Measurements from ENCODE around the gene GTF2H4. TPM values are rescaled to one million over a fixed set of nuclear protein-coding genes. Genes with fewer than 3 reads are reported as not detected.

Gene GTF2H4
- total RNA-seq, 1 experiment from 2014 or later, result 43.9 TPM

GRCh38 chr6:30883685-30884520 lies 24.1 kb upstream of the GTF2H4 start, which contains the start of gene DDR1:
Gene DDR1, plus strand, starts transcription at chr6:30884519. Its CDS starts 4,211 bp downstream, at chr6:30888730.
- peaks cover 55% of the 10 kb centered on the region for H3K79me2 ChIP-seq (ENCODE audit: low read depth)
- peak within 1 kb of the TSS; percentile 98 for H3K4me3 ChIP-seq
- H3F3A ChIP-seq (ENCODE audit: insufficient read depth, low read depth), result peaks cover 49% of the 10 kb centered on the region
- ChIA-PET POLR2A (ENCODE audit: unreplicated experiment) (interaction anchor here (0.5 to 1.6 kb wide), 15 partner anchors 24 to 671 kb away, joined by 3 to 21 read pairs (median 5); partner anchors contain the start of genes GTF2H4, MRPS18B and TRIM26), CTCF (interaction anchor here (1.1 to 2.2 kb wide), 4 partner anchors 40 to 203 kb away, joined by 3 to 12 read pairs (median 6); no protein-coding TSS in a partner anchor)
- H3K4me1 ChIP-seq (replicated peaks; ENCODE audit: insufficient read depth), result peaks cover 44% of the 10 kb centered on the region
- no peak for TF ChIP-seq EZH2 (IDR thresholded peaks at IDR 0.05; ENCODE audit: low read depth)
- TF ChIP-seq CTCF (conservative IDR thresholded peaks at IDR 0.05), result no peak
- peak; percentile 81 to 85 for DNase-seq
- peak within 1 kb of the TSS; percentile 99 for H3K4me2 ChIP-seq
- H3K27ac ChIP-seq, result peak within 1 kb of the TSS; percentile 94
- H3K36me3 ChIP-seq (ENCODE audit: low read depth), result peaks cover 7% of the 10 kb centered on the region; the same call in 1 of the 2 replicates
- peaks cover 27% of the 10 kb centered on the region for H4K20me1 ChIP-seq (ENCODE audit: insufficient read depth)
- H2AFZ ChIP-seq, result peak within 1 kb of the TSS; percentile 48; the same call in 1 of the 2 replicates
- no peaks in the 10 kb centered on the region for H3K9me3 ChIP-seq (ENCODE audit: insufficient read depth, low read depth)
- no peaks in the 10 kb centered on the region for H3K9me2 ChIP-seq (ENCODE audit: insufficient read depth)
- no TSS peak for BruUV-seq (replicated peaks)
- H3K27me3 ChIP-seq (ENCODE audit: insufficient read depth, low read depth), result no peaks in the 10 kb centered on the region
- intact Hi-C loops (cut with micrococcal nuclease; ENCODE audit: unreplicated experiment), result loop anchor here (1.0 to 2.0 kb wide), 4 partner anchors 31 to 267 kb away; partner anchors contain the start of genes FLOT1, MRPS18B, PPP1R10 and VARS2

GRCh38 chr6:30884521-30885480 lies 23.2 kb upstream of the GTF2H4 start:
- CTCF ChIA-PET, result interaction anchor here (0.6 to 1.3 kb wide), 4 partner anchors 29 to 672 kb away, joined by 3 read pairs; partner anchors contain the start of gene VARS2
- POLR2A ChIA-PET (ENCODE audit: unreplicated experiment), result interaction anchor here (0.5 to 1.1 kb wide), 9 partner anchors 22 to 290 kb away, joined by 3 to 10 read pairs (median 3); no protein-coding TSS in a partner anchor
- peak; percentile 63 to 83 for DNase-seq
- H3K4me2 ChIP-seq, result peak overlapping the region; percentile 96
- peaks cover 63% of the 10 kb centered on the region for H3K79me2 ChIP-seq (ENCODE audit: low read depth)
- peaks cover 36% of the 10 kb centered on the region for H4K20me1 ChIP-seq (ENCODE audit: insufficient read depth)
- H3K36me3 ChIP-seq (ENCODE audit: low read depth), result peaks cover 13% of the 10 kb centered on the region; the same call in 1 of the 2 replicates
- H3K4me3 ChIP-seq, result peak overlapping the region; percentile 98
- H3K27me3 ChIP-seq (ENCODE audit: insufficient read depth, low read depth), result no peaks in the 10 kb centered on the region
- no peaks in the 10 kb centered on the region for H3K9me3 ChIP-seq (ENCODE audit: insufficient read depth, low read depth)
- H3K4me1 ChIP-seq (replicated peaks; ENCODE audit: insufficient read depth), result peaks cover 44% of the 10 kb centered on the region
- no peaks in the 10 kb centered on the region for H3K9me2 ChIP-seq (ENCODE audit: insufficient read depth)
- BruUV-seq (replicated peaks), result TSS peak; percentile 33
- intact Hi-C loops (cut with micrococcal nuclease; ENCODE audit: unreplicated experiment), result loop anchor here (1.0 to 2.0 kb wide), 2 partner anchors 30 to 142 kb away; partner anchors contain the start of genes FLOT1 and VARS2
- 0 out of 2 replicates have a peak overlapping the region, but pooled peaks have one; percentile 24 for H2AFZ ChIP-seq
- no peak for TF ChIP-seq CTCF (conservative IDR thresholded peaks at IDR 0.05)
- H3K27ac ChIP-seq, result peak overlapping the region; percentile 94
- H3F3A ChIP-seq (ENCODE audit: insufficient read depth, low read depth), result peaks cover 49% of the 10 kb centered on the region

Measured in PC-9 (cell line).